HEK293 (cell line): ENCODE results near the gene ZNF425.

Experiments used
- CTCF ChIA-PET: fragments of 350-600 bp; formaldehyde crosslinking; extraction: SDS; loops from one replicate; lab custom pipeline; 2021; ENCODE audit warnings: antibody characterized with exemption; lab: Yijun Ruan, JAX
- POLR2A ChIA-PET: fragments of 300-600 bp; formaldehyde crosslinking; extraction: SDS; loops from one replicate; lab custom pipeline; 2020; ENCODE audit warnings: antibody characterized with exemption, inconsistent platforms; lab: Yijun Ruan, JAX
- H3K27ac ChIP-seq: fragments of 200-500 bp; sonication (Bioruptor generic); 2 replicates; pipeline ENCODE4 v1.5.1; 2014; ENCODE audit warnings: low read depth, low read length, control low read depth, inconsistent platforms; ENCODE audit errors: extremely low read depth
- H3K36me3 ChIP-seq, 2 experiments: fragments of 200-500 bp in 1 of 2; sonication (Bioruptor generic) in 1 of 2; 1 replicate in 1 of 2; 2 replicates in 1 of 2; pipeline ENCODE4 v1.5.1; 2014 to 2017; ENCODE audit warnings: inconsistent platforms in 2 of 2, low read length in 2 of 2; ENCODE audit not compliant: control insufficient read depth in 2 of 2, insufficient read depth in 1 of 2
- H3K4me1 ChIP-seq: fragments of 200-500 bp; sonication (Bioruptor generic); 2 replicates; pipeline ENCODE4 v1.5.1; 2014; ENCODE audit warnings: mild to moderate bottlenecking, low read length, inconsistent platforms; ENCODE audit not compliant: control insufficient read depth, insufficient read depth
- H3K4me3 ChIP-seq: 2 replicates; pipeline ENCODE4 v1.5.1; 2011; ENCODE audit warnings: low read depth, mild to moderate bottlenecking, control low read depth, low read length, moderate library complexity
- H3K9me3 ChIP-seq: fragments of 200-500 bp; sonication (Bioruptor generic); 2 replicates; pipeline ENCODE4 v1.5.1; 2014; ENCODE audit warnings: low read depth, low read length, inconsistent platforms; ENCODE audit not compliant: control insufficient read depth, insufficient read depth
- BCL6B ChIP-seq: fragments of 450-650 bp; formaldehyde crosslinking; IDR thresholded peaks from 2 replicates; pipeline ENCODE4 v1.5.1; 2017; ENCODE audit warnings: missing biosample characterization, missing genetic modification characterization
- GLI2 ChIP-seq: fragments of 450-650 bp; formaldehyde crosslinking; IDR thresholded peaks from 2 replicates; pipeline ENCODE4; 2017; ENCODE audit warnings: missing biosample characterization, missing genetic modification characterization, low read depth, borderline replicate concordance
- HIC1 ChIP-seq: fragments of 450-650 bp; formaldehyde crosslinking; IDR thresholded peaks from 2 replicates; pipeline ENCODE4 v1.5.1; 2016; ENCODE audit warnings: missing biosample characterization, missing genetic modification characterization
- KLF10 ChIP-seq: fragments of 450-650 bp; IDR thresholded peaks from 2 replicates; pipeline ENCODE4 v1.5.1; 2018; ENCODE audit warnings: missing biosample characterization, mild to moderate bottlenecking, missing genetic modification characterization
- PRDM1 ChIP-seq: fragments of 450-650 bp; formaldehyde crosslinking; IDR thresholded peaks from 2 replicates; pipeline ENCODE4; 2016; ENCODE audit warnings: missing biosample characterization, missing genetic modification characterization
- RBAK ChIP-seq: fragments of 450-650 bp; formaldehyde crosslinking; IDR thresholded peaks from 2 replicates; pipeline ENCODE4 v1.5.1; 2016; ENCODE audit warnings: missing biosample characterization, missing genetic modification characterization
- ZNF114 ChIP-seq: fragments of 450-650 bp; formaldehyde crosslinking; IDR thresholded peaks from 2 replicates; pipeline ENCODE4 v1.5.0; 2017; ENCODE audit warnings: missing biosample characterization, missing genetic modification characterization
- ZNF175 ChIP-seq: fragments of 450-650 bp; formaldehyde crosslinking; IDR thresholded peaks from 2 replicates; pipeline ENCODE4 v1.5.1; 2016; ENCODE audit warnings: missing biosample characterization, missing genetic modification characterization
- ZNF366 ChIP-seq: fragments of 450-650 bp; formaldehyde crosslinking; conservative IDR thresholded peaks from 2 replicates; pipeline ENCODE4 v1.5.1; 2016; ENCODE audit warnings: missing biosample characterization, missing genetic modification characterization
- ZNF391 ChIP-seq: fragments of 450-650 bp; formaldehyde crosslinking; IDR thresholded peaks from 2 replicates; pipeline ENCODE4 v1.5.1; 2016; ENCODE audit warnings: low read depth, missing biosample characterization, missing genetic modification characterization, borderline replicate concordance
- ZNF426 ChIP-seq: fragments of 450-650 bp; formaldehyde crosslinking; IDR thresholded peaks from 2 replicates; pipeline ENCODE4 v1.5.1; 2017; ENCODE audit warnings: missing biosample characterization, missing genetic modification characterization, mild to moderate bottlenecking, inconsistent platforms, moderate library complexity
- ZNF510 ChIP-seq: fragments of 450-650 bp; formaldehyde crosslinking; IDR thresholded peaks from 2 replicates; pipeline ENCODE4 v1.5.1; 2018; ENCODE audit warnings: mild to moderate bottlenecking, missing genetic modification characterization, missing biosample characterization; ENCODE audit not compliant: insufficient replicate concordance
- ZNF544 ChIP-seq: fragments of 450-650 bp; formaldehyde crosslinking; IDR thresholded peaks from 2 replicates; pipeline ENCODE4 v1.5.0; 2017; ENCODE audit warnings: missing biosample characterization, missing genetic modification characterization
- ZNF548 ChIP-seq: fragments of 450-650 bp; formaldehyde crosslinking; IDR thresholded peaks from 2 replicates; pipeline ENCODE4 v1.5.1; 2016; ENCODE audit warnings: missing biosample characterization, missing genetic modification characterization
- ZNF555 ChIP-seq: fragments of 450-650 bp; formaldehyde crosslinking; conservative IDR thresholded peaks from 2 replicates; pipeline ENCODE4 v1.5.1; 2017; ENCODE audit warnings: missing biosample characterization, mild to moderate bottlenecking, missing genetic modification characterization, inconsistent platforms
- ZNF747 ChIP-seq: fragments of 450-650 bp; formaldehyde crosslinking; IDR thresholded peaks from 2 replicates; pipeline ENCODE4 v1.5.1; 2016; ENCODE audit warnings: missing biosample characterization, missing genetic modification characterization
- ZNF768 ChIP-seq: fragments of 450-650 bp; formaldehyde crosslinking; IDR thresholded peaks from 2 replicates; pipeline ENCODE4 v1.5.1; 2018; ENCODE audit warnings: missing biosample characterization, mild to moderate bottlenecking, missing genetic modification characterization
- TF ChIP-seq, protein P1 (sequence below): fragments of 450-650 bp; formaldehyde crosslinking; IDR thresholded peaks from 2 replicates; pipeline ENCODE4 v1.5.1; 2017; ENCODE audit warnings: missing biosample characterization, missing genetic modification characterization

ZNF425 gene

DNA sequence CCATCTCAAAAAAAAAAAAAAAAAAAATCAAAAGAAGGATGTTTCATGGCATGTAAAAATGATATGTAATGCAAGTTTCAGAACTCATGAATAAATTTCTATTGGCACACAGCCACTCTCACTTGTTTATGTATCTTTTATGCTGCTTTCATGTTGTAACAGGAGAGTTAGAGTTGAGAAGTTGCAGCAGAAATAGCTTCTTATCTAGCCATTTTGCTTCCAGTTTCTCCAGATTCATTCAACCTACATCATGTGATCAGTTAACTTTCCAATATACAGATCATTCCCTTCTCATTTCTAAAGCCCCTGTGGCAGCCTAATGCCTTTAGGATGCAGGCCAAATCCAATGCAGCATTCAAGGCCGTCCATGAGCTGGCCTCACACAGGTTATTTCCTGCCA lies 66.0 kb downstream of the ZNF425 start:
- no peaks in the 10 kb centered on the region for H3K4me1 ChIP-seq
- no peak overlapping the region for H3K4me3 ChIP-seq
- no peaks in the 10 kb centered on the region for H3K9me3 ChIP-seq
- H3K36me3 ChIP-seq = no peaks in the 10 kb centered on the region
- POLR2A ChIA-PET = no interaction called here
- CTCF ChIA-PET = interaction anchor here (1.0 kb wide), 2 partner anchors 55 to 66 kb away, joined by 5 read pairs; no protein-coding TSS in a partner anchor
- no peak for TF ChIP-seq ZNF548 (tag by site-specific recombination)
- no peak for TF ChIP-seq KLF10 (tag by site-specific recombination)
- TF ChIP-seq, protein P1, sequence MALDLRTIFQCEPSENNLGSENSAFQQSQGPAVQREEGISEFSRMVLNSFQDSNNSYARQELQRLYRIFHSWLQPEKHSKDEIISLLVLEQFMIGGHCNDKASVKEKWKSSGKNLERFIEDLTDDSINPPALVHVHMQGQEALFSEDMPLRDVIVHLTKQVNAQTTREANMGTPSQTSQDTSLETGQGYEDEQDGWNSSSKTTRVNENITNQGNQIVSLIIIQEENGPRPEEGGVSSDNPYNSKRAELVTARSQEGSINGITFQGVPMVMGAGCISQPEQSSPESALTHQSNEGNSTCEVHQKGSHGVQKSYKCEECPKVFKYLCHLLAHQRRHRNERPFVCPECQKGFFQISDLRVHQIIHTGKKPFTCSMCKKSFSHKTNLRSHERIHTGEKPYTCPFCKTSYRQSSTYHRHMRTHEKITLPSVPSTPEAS (tag by site-specific recombination) = no peak
- TF ChIP-seq ZNF175 (tag by site-specific recombination) = no peak
- TF ChIP-seq ZNF510 (tag by site-specific recombination) = no peak
- peak; percentile 59; the same call in 1 of the 2 replicates for TF ChIP-seq PRDM1 (tag by site-specific recombination)
- TF ChIP-seq ZNF366 (tag by site-specific recombination) = no peak
- TF ChIP-seq GLI2 (tag by site-specific recombination) = no peak
- H3K27ac ChIP-seq = no peak overlapping the region

DNA sequence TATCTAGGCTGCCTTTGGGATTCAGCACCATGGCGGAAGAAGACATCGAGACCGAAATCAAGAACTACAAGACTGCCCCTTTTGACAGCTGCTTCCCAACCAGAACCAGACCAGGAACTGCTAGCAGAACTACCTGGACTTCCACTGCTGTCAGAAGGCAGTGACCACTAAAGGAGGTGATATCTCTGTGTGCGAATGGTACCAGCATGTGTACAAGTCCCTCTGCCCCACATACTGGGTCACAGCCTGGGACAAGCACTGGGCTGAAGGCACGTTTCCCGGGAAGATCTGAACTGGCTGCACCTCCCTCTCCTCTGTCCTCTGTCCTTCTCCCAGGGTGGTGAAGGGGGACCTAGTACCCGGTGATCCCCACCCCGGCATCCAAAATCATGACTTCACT lies 72.2 kb downstream of the ZNF425 start:
- POLR2A ChIA-PET = no interaction called here
- Histone ChIP-seq H3K27ac (no peak overlapping the region), H3K9me3 (no peaks in the 10 kb centered on the region), H3K4me3 (no peak overlapping the region), H3K4me1 (no peaks in the 10 kb centered on the region), H3K36me3 (no peaks in the 10 kb centered on the region)
- CTCF ChIA-PET = interaction anchor here (0.7 to 0.8 kb wide), 2 partner anchors 41 to 48 kb away, joined by 3 read pairs; no protein-coding TSS in a partner anchor
- TF ChIP-seq HIC1 (tag by site-specific recombination) (no peak), ZNF544 (tag by site-specific recombination) (no peak), BCL6B (tag by site-specific recombination) (no peak), ZNF768 (tag by site-specific recombination) (no peak), ZNF391 (tag by site-specific recombination) (no peak), ZNF555 (tag by site-specific recombination) (no peak)

GRCh38 chr7:149053384-149053783 lies 72.7 kb downstream of the ZNF425 start:
- no peaks in the 10 kb centered on the region for H3K36me3 ChIP-seq
- no peak overlapping the region for H3K27ac ChIP-seq
- H3K9me3 ChIP-seq = no peaks in the 10 kb centered on the region
- TF ChIP-seq ZNF747 (tag by site-specific recombination) (no peak), ZNF426 (tag by site-specific recombination) (0 out of 2 replicates have a peak, but pooled peaks have one; percentile 14), ZNF114 (tag by site-specific recombination) (no peak), RBAK (tag by site-specific recombination) (no peak)
- TF ChIP-seq, protein P1 (tag by site-specific recombination) = no peak
- TF ChIP-seq, all 188 proteins: peak for 1
- POLR2A ChIA-PET = no interaction called here
- Histone ChIP-seq H3K4me1 (no peaks in the 10 kb centered on the region), H3K4me3 (no peak overlapping the region)
- CTCF ChIA-PET = interaction anchor here (0.8 to 2.1 kb wide), 2 partner anchors 12 to 48 kb away, joined by 3 to 9 read pairs; no protein-coding TSS in a partner anchor
